ENCODE results near the gene C1QTNF1.

DNA sequence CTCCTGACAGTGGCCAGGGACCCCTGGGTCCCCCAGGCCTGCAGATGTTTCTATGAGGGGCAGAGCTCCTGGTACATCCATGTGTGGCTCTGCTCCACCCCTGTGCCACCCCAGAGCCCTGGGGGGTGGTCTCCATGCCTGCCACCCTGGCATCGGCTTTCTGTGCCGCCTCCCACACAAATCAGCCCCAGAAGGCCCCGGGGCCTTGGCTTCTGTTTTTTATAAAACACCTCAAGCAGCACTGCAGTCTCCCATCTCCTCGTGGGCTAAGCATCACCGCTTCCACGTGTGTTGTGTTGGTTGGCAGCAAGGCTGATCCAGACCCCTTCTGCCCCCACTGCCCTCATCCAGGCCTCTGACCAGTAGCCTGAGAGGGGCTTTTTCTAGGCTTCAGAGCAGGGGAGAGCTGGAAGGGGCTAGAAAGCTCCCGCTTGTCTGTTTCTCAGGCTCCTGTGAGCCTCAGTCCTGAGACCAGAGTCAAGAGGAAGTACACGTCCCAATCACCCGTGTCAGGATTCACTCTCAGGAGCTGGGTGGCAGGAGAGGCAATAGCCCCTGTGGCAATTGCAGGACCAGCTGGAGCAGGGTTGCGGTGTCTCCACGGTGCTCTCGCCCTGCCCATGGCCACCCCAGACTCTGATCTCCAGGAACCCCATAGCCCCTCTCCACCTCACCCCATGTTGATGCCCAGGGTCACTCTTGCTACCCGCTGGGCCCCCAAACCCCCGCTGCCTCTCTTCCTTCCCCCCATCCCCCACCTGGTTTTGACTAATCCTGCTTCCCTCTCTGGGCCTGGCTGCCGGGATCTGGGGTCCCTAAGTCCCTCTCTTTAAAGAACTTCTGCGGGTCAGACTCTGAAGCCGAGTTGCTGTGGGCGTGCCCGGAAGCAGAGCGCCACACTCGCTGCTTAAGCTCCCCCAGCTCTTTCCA lies 25.1 kb downstream of the C1QTNF1 start:
- TF ChIP-seq, protein P1, sequence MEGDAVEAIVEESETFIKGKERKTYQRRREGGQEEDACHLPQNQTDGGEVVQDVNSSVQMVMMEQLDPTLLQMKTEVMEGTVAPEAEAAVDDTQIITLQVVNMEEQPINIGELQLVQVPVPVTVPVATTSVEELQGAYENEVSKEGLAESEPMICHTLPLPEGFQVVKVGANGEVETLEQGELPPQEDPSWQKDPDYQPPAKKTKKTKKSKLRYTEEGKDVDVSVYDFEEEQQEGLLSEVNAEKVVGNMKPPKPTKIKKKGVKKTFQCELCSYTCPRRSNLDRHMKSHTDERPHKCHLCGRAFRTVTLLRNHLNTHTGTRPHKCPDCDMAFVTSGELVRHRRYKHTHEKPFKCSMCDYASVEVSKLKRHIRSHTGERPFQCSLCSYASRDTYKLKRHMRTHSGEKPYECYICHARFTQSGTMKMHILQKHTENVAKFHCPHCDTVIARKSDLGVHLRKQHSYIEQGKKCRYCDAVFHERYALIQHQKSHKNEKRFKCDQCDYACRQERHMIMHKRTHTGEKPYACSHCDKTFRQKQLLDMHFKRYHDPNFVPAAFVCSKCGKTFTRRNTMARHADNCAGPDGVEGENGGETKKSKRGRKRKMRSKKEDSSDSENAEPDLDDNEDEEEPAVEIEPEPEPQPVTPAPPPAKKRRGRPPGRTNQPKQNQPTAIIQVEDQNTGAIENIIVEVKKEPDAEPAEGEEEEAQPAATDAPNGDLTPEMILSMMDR (IDR thresholded peaks at IDR 0.05 in 2 of 3, conservative IDR thresholded peaks at IDR 0.05 in 1 of 3; ENCODE audit: borderline replicate concordance in 1 of 3, insufficient read depth in 1 of 3, low read depth in 2 of 3, low read length in 2 of 3) = no peak
- TF ChIP-seq CEBPB (IDR thresholded peaks at IDR 0.05; ENCODE audit: low read depth) (no peak), POLR2AphosphoS5 (IDR thresholded peaks at IDR 0.05; ENCODE audit: low read depth, low read length) (no peak), EZH2phosphoT487 (IDR thresholded peaks at IDR 0.05; ENCODE audit: borderline replicate concordance) (no peak), JUND (IDR thresholded peaks at IDR 0.05) (no peak), SIN3A (IDR thresholded peaks at IDR 0.05; ENCODE audit: low read depth) (no peak), ZNF274 (IDR thresholded peaks at IDR 0.05; ENCODE audit: low read depth, low read length) (no peak), EZH2 (IDR thresholded peaks at IDR 0.05) (no peak), POLR2A (IDR thresholded peaks at IDR 0.05; ENCODE audit: borderline replicate concordance, extremely low read depth, insufficient read depth, insufficient read length) (no peak), EGR1 (IDR thresholded peaks at IDR 0.05; ENCODE audit: low read depth) (no peak), CBX3 (IDR thresholded peaks at IDR 0.05; ENCODE audit: low read depth) (no peak)
- TF ChIP-seq, protein P2, sequence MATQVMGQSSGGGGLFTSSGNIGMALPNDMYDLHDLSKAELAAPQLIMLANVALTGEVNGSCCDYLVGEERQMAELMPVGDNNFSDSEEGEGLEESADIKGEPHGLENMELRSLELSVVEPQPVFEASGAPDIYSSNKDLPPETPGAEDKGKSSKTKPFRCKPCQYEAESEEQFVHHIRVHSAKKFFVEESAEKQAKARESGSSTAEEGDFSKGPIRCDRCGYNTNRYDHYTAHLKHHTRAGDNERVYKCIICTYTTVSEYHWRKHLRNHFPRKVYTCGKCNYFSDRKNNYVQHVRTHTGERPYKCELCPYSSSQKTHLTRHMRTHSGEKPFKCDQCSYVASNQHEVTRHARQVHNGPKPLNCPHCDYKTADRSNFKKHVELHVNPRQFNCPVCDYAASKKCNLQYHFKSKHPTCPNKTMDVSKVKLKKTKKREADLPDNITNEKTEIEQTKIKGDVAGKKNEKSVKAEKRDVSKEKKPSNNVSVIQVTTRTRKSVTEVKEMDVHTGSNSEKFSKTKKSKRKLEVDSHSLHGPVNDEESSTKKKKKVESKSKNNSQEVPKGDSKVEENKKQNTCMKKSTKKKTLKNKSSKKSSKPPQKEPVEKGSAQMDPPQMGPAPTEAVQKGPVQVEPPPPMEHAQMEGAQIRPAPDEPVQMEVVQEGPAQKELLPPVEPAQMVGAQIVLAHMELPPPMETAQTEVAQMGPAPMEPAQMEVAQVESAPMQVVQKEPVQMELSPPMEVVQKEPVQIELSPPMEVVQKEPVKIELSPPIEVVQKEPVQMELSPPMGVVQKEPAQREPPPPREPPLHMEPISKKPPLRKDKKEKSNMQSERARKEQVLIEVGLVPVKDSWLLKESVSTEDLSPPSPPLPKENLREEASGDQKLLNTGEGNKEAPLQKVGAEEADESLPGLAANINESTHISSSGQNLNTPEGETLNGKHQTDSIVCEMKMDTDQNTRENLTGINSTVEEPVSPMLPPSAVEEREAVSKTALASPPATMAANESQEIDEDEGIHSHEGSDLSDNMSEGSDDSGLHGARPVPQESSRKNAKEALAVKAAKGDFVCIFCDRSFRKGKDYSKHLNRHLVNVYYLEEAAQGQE (IDR thresholded peaks at IDR 0.05; ENCODE audit: low read depth) = no peak
- TF ChIP-seq, protein P3, sequence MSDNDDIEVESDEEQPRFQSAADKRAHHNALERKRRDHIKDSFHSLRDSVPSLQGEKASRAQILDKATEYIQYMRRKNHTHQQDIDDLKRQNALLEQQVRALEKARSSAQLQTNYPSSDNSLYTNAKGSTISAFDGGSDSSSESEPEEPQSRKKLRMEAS (IDR thresholded peaks at IDR 0.05) = no peak

Measured in HCT116 (cell line).